NK-92 treated with Interleukin-12 subunit alpha and Interleukin-12 subunit beta, amount 100 ng/mL, for 24 hours (cell line): ENCODE results near the gene HIGD1B.
"Not testable (repeated sequence)": the region's sequence is repeated elsewhere in the genome, so short reads cannot be mapped to it uniquely, and the experiment has no call there.

ENCODE experiments used
- DNase-seq: peaks from one replicate; lab custom pipeline; 2025; lab: John Stamatoyannopoulos, UW

Gene HIGD1B

GRCh38 chr17:44847586-44847985 is at the start of gene HIGD1B:
Gene HIGD1B, plus strand, starts transcription at chr17:44847883. Its CDS starts 270 bp downstream, at chr17:44848153.
- DNase-seq: no peak

GRCh38 chr17:44798356-44798755 is 49.3 kb upstream of the HIGD1B start:
- DNase-seq: no peak

GRCh38 chr17:44801880-44802279 is 45.8 kb upstream of the HIGD1B start:
- no peak for DNase-seq

GRCh38 chr17:44804302-44805089 is 43.2 kb upstream of the HIGD1B start:
- no peak for DNase-seq

GRCh38 chr17:44807093-44807816 is 40.4 kb upstream of the HIGD1B start:
- no peak for DNase-seq

GRCh38 chr17:44807817-44808155 is 39.9 kb upstream of the HIGD1B start:
- DNase-seq: no peak

- DNase-seq: no peak
Observed at GRCh38 chr17:44808156-44808555, 39.5 kb upstream of the HIGD1B start.

- not testable (repeated sequence) for DNase-seq
Observed at GRCh38 chr17:44808656-44809388, 38.9 kb upstream of the HIGD1B start.

- DNase-seq: no peak
Observed at GRCh38 chr17:44812263-44812662, 35.4 kb upstream of the HIGD1B start.

GRCh38 chr17:44818508-44818907 is 29.2 kb upstream of the HIGD1B start:
- DNase-seq: not testable (repeated sequence)

GRCh38 chr17:44820631-44821212 is 27.0 kb upstream of the HIGD1B start:
- no peak for DNase-seq

- DNase-seq: not testable (repeated sequence)
Observed at GRCh38 chr17:44825236-44825635, 22.4 kb upstream of the HIGD1B start.

GRCh38 chr17:44826123-44826790 is 21.4 kb upstream of the HIGD1B start:
- no peak for DNase-seq

- DNase-seq: no peak
Observed at GRCh38 chr17:44827863-44828262, 19.8 kb upstream of the HIGD1B start.

GRCh38 chr17:44828919-44829522 is 18.7 kb upstream of the HIGD1B start:
- no peak for DNase-seq

- no peak for DNase-seq
Observed at GRCh38 chr17:44829523-44830358, 17.9 kb upstream of the HIGD1B start, which contains the start of gene GJC1. Gene GJC1, minus strand, starts transcription at chr17:44830287. Its CDS starts 24,470 bp downstream, at chr17:44805817.

- DNase-seq: no peak
Observed at GRCh38 chr17:44830359-44831288, 17.1 kb upstream of the HIGD1B start.

GRCh38 chr17:44831371-44831770 is 16.3 kb upstream of the HIGD1B start:
- DNase-seq: no peak

- DNase-seq: no peak
Observed at GRCh38 chr17:44832805-44833204, 14.9 kb upstream of the HIGD1B start.
